Renal pelvis (tissue), 4 donors: Measurements from ENCODE around the gene LENEP. TPM values are rescaled to one million over a fixed set of nuclear protein-coding genes. Genes with fewer than 3 reads are reported as not detected.

ENCODE experiments used
- DNase-seq: peaks from one replicate; pipeline ENCODE4 v3.0.0-alpha.2; 2013
- polyA plus RNA-seq, 3 donors: library from polyadenylated mRNA; unstranded; fragments of 120-200 nt; gene quantifications; one replicate each; pipeline ENCODE4 v1.2.1, GENCODE V29; 2013; ENCODE audit not compliant: insufficient read length in 3 of 3

LENEP gene
- polyA plus RNA-seq, 3 donors, result 0.36 to 1.5 (median 0.87) TPM

DNA sequence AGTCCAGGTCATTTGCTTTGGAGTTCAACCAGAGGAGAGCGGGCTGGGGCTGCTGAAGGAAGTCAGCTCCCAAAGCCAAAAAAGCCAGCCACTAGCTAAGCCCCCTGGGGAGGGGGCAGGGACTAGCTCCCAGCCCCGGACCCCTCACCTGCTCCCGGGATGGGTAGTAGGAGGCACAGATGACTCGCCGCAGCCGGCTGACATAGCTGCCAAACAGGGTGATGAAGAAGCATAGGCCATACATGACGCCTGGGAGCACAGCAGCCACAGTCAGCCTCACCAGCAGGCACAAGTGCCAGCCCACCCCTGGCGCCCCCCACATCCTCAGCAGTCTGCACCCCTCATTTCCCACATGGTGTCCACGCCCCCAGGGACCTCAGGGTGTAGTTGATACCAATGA lies 32.8 kb downstream of the LENEP start:
- DNase-seq, result no peak

DNA sequence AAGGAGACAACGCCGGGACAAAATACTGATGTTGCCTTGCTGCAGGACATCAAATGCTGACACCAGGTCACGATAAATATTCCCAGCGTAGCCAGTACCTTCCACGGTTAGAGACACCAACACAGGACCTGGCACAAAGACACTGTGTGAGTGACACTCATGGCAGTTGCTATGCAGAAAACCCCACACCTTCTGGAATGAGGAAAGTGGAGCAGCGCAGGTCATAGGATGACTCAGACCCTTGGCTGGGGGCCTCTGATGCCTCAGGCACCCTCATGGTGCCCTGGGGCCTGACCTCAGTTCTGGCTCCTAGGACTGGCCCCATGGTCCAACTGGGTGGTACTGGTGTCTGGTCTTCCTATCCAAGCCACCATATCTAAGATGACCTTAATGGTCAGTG lies 33.2 kb downstream of the LENEP start:
- no peak for DNase-seq

DNA sequence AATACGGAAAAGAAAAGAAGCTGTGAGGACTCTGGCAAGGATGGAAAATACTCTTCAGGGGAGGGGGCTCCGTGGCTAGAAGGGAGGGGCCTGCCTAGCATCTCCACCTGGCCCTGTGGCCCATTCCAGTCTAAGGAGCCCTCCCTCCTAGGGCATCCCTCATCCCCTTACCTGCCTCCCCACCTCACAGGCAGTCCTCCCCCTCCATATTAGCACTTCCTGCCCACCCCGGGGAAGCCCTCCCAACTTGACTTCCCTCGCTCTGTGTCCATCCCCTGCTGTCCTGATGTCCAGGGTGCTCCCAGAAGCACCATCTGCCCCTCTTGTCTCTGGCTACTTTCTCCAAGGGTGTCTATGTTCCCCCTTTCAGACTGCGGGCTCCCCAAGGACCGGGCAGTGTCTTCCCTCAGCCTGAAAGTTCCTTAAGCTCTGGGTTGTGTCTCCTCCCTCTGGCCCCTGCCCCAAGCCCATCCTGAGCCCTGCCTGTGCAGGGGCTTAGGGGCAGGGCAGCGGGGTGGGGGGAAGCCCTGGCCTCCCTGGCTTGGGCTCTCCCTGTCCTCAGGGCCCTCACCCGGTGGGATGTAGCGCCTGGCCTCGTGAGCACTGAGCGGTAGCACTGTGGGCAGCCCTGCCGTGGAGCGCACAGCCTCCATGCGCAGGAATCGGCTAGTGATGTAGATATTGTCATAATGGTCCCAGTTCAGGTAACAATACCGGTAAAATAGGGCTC lies 36.3 kb downstream of the LENEP start:
- no peak for DNase-seq

DNA sequence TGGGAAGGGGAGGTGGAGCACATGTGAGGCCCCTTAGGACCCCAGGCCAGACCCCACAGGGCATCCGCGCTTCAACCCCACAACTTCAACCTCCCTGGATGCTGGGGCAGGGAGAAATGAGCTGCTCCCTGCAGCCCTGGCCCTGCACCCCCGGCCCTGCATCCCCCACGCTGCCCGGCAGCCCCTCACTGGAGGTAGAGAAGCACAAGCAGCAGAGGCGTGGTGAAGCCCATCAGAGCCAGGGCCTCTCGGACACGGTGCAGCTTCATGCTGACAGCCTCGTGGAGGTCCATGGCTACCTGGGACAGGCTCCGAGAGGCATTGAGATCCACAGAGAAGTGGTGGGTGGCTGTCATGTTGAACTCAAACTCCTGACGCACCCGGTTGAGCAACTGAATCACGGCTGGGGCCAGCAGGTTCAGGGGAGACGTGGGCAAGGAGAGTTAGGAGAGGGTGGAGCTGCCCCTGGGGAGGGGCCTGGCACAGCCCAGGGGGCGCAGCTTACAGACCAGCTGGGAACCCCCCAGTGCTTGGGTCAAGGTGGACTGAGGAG lies 36.9 kb downstream of the LENEP start:
- no peak for DNase-seq

DNA sequence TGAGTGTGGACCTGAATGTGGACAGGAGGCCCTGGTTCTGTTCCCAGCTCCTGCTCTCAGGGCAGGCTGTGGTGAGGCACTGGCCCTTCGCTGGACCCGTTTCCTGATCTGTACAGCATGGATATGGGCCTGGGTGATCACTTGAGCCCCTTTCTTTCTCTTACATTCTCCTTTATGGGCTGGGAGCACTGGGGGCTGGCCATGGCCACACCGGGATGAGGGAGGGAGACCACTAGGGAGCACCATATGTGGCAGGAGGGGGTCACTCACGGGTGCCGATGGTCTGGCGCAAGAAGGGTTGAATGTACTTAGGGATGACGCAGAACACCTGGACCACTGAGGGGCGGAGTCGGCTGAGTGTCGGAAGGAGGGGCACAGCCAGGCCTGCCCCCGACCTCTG lies 37.5 kb downstream of the LENEP start:
- no peak for DNase-seq

DNA sequence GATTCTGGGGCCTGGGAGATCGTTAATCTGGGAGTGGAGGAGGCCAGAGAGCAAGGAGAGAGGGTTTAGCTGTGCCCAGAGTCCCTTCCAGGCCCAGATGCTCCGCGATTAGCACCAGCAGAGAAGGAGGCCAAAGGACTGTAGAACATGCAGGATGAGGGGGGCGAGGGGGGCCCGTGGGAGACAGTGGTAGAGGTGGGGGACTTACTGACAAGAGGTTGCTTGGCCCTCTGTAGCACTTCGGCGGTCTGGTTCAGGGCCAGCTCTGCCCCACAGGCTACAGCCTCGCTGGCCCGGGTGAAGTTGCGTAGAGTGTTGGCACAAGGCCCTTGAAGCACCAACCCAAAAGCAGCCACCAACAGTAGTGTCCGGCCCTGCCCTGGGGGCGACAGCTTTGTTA lies 39.5 kb downstream of the LENEP start:
- DNase-seq, result no peak

DNA sequence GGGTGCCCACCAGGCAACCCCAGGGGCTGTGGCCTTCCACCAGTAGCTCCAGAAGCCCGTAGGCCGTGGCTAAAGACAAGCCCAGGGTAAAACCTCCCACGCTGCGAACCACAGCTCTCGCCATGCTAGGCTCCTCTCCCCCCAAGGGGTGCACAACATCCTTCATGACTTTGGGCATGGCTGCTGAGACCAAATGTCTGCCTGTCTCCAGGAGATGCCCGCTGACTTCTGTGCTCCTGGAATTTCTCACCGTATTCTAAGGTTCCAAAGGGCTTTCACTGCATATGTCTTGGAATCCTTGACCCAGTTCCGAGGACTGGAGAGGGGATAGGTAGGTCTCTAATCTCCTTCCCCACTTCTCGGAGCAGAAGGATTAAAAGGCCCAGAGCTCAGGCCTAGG lies 40.1 kb downstream of the LENEP start, which contains the start of the genes DCST1 and DCST2:
DCST1 (plus strand) TSS at position 301 of the 400 bp plus-strand sequence. CDS start 213 bp downstream, outside the sequence.
DCST2 (minus strand) TSS at position 258 of the 400 bp plus-strand sequence; CDS start at position 178, 80 bp downstream.
- DNase-seq, result no peak

DNA sequence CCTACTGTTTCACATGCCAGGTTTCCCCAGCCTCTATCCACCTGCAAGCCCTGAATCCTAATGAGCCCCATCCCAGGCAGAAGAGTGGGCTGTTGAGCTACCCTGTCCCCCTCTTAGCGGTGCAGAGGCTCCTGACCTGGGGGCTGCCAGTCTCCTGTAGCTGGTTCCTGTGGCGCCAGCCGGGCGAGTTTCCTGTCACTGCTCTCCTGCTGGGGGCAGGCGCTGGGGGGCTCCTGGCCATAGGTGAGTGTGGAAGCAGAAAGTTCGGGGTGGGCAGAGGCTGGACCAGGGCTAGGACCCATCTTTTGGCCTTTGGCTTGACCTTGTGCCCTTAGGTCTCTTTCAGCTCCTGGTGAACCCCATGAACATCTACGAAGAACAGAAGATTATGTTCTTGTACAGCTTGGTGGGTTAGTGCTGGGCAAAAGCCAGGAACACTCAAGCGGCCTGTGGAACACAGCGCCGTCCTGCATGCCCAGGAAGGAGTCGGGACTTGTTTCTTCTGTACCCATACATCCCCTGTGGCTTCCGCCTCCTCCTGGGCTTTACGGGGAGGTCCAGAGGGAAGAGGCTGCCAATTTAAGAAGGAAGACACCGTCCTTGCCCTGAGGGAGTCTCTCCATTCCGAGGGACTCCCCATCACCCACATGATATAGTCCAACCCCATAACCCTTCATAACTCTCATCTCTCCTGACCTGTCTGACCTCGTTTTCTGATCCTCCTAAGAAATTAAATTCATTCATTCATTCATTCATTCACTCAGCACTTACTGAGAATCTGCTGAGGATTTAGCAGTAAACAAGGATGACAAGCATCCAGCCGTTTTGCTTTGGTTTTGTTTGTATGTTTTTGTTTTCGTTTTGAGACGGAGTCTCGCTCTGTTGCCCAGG lies 41.2 kb downstream of the LENEP start:
- DNase-seq, result no peak

DNA sequence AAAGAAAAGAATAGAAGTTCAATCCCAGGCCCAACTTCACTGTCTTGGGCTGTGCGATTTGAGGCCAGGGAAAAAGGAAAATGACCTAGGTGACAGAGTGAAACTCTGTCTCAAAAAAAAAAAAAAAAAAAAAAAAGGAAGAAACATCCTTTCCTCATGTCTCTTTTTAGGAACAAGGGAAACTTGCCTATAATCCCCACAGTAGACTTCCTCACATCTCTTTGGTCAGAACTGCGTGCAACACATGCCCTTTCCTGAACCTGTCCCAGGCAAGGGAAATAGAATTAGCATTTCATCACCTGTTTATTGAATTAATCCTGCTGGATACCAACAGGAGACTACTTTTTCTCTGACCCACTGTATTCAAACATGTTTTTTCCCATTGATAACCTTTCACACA lies 42.5 kb downstream of the LENEP start:
- DNase-seq, result no peak

DNA sequence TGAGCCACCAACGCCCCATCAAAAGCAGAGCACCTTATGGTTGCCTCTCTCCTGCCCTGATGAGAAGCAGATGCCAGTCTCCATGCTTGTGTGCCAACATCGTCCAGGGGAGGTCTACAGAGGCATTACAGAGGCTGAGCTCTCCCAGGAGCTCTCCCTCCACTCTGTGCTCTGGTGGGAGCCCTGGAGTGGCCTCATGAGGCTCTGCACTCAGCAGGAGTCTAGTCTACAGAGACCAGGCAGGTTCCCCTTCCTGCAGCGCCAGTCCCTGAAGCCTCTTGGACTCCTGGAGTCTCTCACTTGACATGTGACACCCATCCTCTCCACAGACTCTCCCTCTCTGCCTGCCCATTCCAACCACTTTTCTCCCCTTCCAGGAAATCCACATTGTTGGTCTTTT lies 43.7 kb downstream of the LENEP start:
- DNase-seq, result no peak

DNA sequence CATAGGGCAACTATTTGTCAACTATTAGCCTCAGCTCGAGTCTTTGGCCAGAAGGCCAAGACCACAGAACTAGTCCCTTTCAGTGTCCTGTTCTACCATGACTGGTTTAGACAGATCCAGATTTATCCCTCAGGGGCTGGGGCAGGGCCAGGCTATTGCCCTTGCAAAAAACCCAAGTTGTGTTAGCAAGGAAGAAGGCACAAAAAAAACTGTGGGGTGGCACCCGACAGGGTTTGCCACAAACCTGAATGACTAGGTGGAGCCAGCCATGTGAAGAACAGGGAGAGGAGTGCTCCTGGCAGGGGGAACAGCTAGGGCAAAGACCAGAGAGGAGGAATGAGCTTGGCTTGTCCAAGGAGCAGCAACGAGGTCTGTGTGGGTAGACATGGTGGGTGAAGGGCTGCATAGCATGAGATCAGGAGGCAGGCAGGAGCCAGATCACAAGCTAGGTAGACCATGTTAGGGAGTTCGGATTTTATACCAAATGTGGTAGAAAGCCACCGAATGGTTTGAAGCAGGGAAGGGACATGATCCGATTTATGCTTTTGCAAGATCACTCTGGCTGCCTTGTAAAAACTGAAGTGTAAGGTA lies 44.6 kb downstream of the LENEP start:
- no peak for DNase-seq

DNA sequence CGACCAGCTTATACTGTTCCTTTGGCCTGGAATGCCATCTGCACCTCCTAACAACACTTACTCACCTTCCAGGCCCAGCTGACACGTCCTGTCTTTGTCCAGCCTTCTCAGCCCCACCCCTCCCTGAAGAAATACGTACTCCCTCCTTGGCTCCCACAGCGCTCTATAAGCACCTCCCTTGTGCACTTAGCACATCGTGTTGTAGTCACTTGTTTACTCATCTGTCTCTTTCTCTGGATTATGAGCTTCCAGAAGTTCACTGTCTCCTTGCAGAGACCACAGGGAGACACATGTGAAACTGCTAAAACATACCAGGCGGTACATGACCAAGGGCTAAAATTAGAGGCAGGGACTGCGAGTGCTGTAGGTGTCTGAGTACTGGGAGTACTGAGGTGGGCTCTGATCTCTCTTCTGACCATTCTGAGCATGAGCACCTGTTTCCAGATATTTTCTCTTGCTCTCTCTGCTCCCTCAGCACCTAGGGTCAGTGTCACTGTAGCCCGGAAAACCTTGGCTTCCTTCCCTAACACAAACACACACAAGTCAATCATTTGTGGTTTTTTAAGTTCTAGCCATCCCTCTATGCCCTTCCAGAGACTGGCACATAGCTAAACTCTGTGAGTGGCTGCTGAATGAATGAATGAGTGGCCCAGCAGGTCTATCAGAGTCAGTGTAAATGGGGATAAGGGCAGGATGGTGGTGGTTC lies 45.4 kb downstream of the LENEP start:
- no peak for DNase-seq

DNA sequence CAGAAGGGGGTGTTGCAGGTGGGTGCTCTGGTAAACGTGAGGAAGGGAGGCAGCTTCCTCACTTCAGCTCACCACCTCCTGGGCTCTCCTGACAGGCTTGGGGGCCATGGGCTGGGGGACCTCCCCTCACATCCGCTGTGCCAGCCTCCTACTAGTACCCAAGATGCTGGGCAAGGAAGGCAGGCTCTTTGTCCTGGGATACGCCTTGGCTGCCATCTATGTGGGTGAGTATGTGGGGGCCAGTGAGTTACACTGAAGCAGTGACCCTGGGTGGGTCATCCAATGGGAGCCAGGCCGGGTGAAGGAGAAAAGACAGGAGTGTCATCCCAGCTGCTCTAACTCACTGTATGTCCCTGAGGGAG lies 45.9 kb downstream of the LENEP start:
- DNase-seq, result no peak

DNA sequence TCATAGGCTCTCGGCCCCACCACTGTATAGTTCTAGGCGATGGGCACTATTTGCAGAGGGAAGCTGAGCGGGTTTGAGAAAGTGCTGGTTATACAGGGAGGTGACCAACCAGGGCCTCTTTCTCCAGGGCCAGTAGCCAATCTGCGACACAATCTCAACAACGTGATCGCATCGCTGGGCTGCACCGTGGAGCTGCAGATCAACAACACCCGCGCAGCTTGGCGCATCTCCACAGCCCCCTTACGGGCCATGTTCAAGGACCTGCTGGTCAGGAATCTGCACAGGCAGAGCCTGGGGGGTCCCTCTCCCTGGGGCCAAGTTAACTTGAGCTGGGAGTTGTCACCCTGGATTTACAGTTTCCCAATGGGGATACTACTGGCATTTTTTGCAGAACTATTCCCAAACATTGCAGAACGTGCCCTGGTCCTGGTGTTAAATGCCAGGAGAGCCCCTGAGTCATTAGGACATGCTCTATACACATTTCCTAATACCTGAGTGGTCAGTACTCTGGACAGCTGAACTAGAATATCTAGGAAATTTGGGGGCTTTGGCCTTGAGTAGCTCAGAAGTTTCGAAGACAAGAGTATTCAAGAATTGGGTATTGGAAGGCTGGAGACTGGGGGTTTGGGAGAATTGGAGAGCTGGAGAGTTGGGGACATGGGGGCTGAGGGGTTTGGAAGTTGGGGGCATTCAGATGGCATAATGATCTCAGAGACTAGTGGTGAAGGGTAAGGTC lies 47.1 kb downstream of the LENEP start:
- no peak for DNase-seq

DNA sequence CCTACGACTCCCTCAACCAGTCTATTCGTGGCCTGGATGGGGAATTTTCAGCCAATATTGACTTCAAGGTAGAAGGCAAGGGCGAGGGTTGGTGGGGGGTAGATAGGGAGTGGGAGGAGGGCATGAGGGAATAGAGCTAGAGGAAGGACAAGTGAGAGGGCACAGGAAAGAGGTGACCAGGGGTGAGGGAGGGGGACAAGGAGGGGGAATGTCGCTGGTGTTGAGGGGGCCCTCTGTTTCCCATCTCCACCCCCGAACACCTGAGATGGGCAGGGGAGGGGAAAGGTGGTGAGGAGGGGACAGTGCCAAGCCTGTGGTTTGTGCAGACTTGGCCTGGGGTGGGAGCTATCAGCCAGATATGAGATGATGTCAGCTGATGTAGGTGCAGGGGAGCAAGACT lies 49.4 kb downstream of the LENEP start:
- no peak for DNase-seq

DNA sequence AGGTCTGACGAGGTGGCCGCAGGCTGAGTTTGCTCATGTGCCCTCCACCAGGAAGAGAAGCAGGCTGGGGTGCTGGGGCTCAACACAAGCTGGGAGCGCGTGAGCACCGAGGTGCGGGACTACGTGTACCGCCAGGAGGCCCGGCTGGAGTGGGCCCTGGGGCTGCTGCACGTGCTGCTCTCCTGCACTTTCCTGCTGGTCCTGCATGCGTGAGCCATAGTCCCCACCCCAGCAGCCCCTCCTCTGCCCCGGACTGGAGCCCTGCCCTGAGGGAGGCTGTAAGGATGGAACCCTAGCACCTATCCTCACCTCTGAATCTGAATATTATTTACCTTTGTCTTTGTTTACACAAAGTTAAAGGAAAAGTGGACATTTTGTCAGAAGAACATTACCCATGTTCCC lies 49.9 kb downstream of the LENEP start:
- no peak for DNase-seq

DNA sequence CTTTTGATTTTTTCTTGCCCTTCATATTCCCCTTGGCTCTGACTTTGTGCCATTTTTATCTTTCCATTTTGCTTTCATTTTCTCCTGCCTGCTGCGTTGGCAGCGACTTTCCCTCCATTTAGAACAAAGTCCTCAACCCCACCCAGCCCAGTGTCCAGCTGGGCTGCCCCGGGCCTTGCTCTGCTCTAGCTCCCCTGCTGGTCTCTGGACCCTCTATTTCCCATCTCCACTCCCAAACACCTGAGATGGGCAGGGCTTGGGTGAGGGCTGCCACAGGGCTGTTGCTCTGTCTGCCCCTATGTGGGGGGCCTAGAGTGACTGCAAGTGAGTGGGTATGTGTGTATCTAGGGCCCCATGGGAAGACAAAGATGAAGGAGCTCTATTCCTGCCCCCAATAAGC lies 50.4 kb downstream of the LENEP start:
- no peak for DNase-seq
